Measurements from ENCODE around the gene BTN3A1. TPM values are rescaled to one million over a fixed set of nuclear protein-coding genes. Genes with fewer than 3 reads are reported as not detected.

The BTN3A1 gene
- total RNA-seq (2013; cell fraction: nucleolus; rRNA removed) = 206 and 211 TPM in 2 replicates
- 16.4 and 21.0 TPM in 2 replicates for total RNA-seq (2014; rRNA removed)
- total RNA-seq (2014; rRNA removed; fragmentation: Illumina TruSeq; extraction: Trizol) = 15.7 and 19.1 TPM in 2 replicates
- 17.6 and 19.5 TPM in 2 replicates for total RNA-seq (2021)
- polyA plus RNA-seq (2011; ENCODE audit: low read depth) = 32.0 TPM
- 60.1 and 64.3 TPM in 2 replicates for polyA plus RNA-seq (2011; rRNA removed)
- 33.3 and 43.0 TPM in 2 replicates for polyA plus RNA-seq (2011; cell fraction: cytosol; rRNA removed)
- polyA plus RNA-seq (2011; cell fraction: nucleus; rRNA removed) = 116 and 165 TPM in 2 replicates
- 33.4 and 39.6 TPM in 2 replicates for polyA plus RNA-seq (2012)
- 22.8 and 26.7 TPM in 2 replicates for polyA plus RNA-seq (2014; fragmentation: Illumina TruSeq; extraction: Trizol)
- polyA plus RNA-seq (2014; fragmentation: Nextera tagmentation; extraction: Ambion mirVana) = 1 to 10 TPM; 5.6 TPM
- 18.0 and 22.4 TPM in 2 replicates for polyA plus RNA-seq (2014; rRNA removed)
- 10 to 100 TPM in 1 of 2 experiments, 1 to 10 TPM in 1; 9.8 to 10.5 TPM for polyA plus RNA-seq (2016; fragmentation: Nextera tagmentation; extraction: Ambion mirVana)
- polyA minus RNA-seq (2011; rRNA and poly(A)+ RNA removed) = 61.2 and 67.0 TPM in 2 replicates
- polyA minus RNA-seq (2011; cell fraction: cytosol; rRNA and poly(A)+ RNA removed) = 4.8 and 9.1 TPM in 2 replicates
- polyA minus RNA-seq (2011; cell fraction: nucleus; rRNA and poly(A)+ RNA removed) = 26.5 and 28.0 TPM in 2 replicates
- percentile 92 among the genes with signal in this experiment for Bru-seq, nascent RNA
- percentile 90 among the genes with signal in this experiment for BruChase-seq, experiment 1, labeled RNA remaining after a 6-hour chase
- percentile 91 among the genes with signal in this experiment for BruChase-seq, experiment 2, labeled RNA remaining after a 2-hour chase
- long read RNA-seq, experiment 1, partial matches to known transcripts = 0 of 2 reads
- long read RNA-seq, experiment 1, other reads (novel, unspliced or antisense) = 2 of 2 reads
- long read RNA-seq, experiment 2, partial matches to known transcripts = 9 of 31 reads
- long read RNA-seq, experiment 2, other reads (novel, unspliced or antisense) = 21 of 31 reads

GRCh38 chr6:26401987-26402658 is at the start of gene BTN3A1:
BTN3A1 (plus strand) TSS chr6:26402275; CDS start chr6:26405564, 3,289 bp downstream.
- ChIA-PET CTCF (interaction anchor here (0.6 kb wide), 1 partner anchor 13 kb away, joined by 3 read pairs; no protein-coding TSS in a partner anchor), POLR2A (no interaction called here), SMC1A (ENCODE audit: uncharacterized antibody, unreplicated experiment) (no interaction called here), RAD21 (ENCODE audit: unreplicated experiment) (interaction anchor here (0.9 kb wide), 1 partner anchor 136 kb away, joined by 3 read pairs; the partner anchor contains the start of gene HMGN4)
- peak; percentile 97 for FAIRE-seq
- Histone ChIP-seq H2AFZ (ENCODE audit: control insufficient read depth, low read depth, low read length) (peak within 1 kb of the TSS; percentile 85), H3K9me3 (replicated peaks; ENCODE audit: control insufficient read depth, insufficient read depth, low read length) (no peaks in the 10 kb centered on the region), H3K27ac (ENCODE audit: control insufficient read depth, insufficient read depth) (peak within 1 kb of the TSS; percentile 84), H3K79me2 (ENCODE audit: control insufficient read depth, insufficient read depth, low read length) (peaks cover 11% of the 10 kb centered on the region), H3K9ac (ENCODE audit: control insufficient read depth, insufficient read depth, low read length) (peak within 1 kb of the TSS; percentile 60), H3K27me3 (replicated peaks in 1 of 2; ENCODE audit: control insufficient read depth in 2 of 2, insufficient read depth in 2 of 2, low read length in 1 of 2) (no peaks in the 10 kb centered on the region), H4K20me1 (ENCODE audit: control insufficient read depth, insufficient read depth) (no peaks in the 10 kb centered on the region), H3K4me1 (ENCODE audit: control insufficient read depth, insufficient read depth, low read length) (peaks cover 21% of the 10 kb centered on the region), H3K4me3 (peak within 1 kb of the TSS; percentile 85), H3K4me2 (ENCODE audit: control insufficient read depth, insufficient read depth) (peak within 1 kb of the TSS; percentile 70), H3K36me3 (ENCODE audit: control insufficient read depth in 2 of 2, insufficient read depth in 2 of 2, low read length in 1 of 2) (0 out of 4 replicates have a peak, but pooled peaks cover 0 to 3% of the 10 kb centered on the region in 2 experiments)
- no TSS peak for BruUV-seq (replicated peaks)
- intact Hi-C loops (cut with micrococcal nuclease; ENCODE audit: unreplicated experiment) = loop anchor here (5.0 kb wide), 1 partner anchor 60 kb away; no protein-coding TSS in a partner anchor
- peak; percentile 97 for ATAC-seq
- under 1% methylated on average over 9 of the region's 9 CpGs for WGBS (ENCODE audit: insufficient coverage, insufficient replicate concordance, low lambda C conversion rate, missing lambda C conversion rate)
- in situ Hi-C loops (cut with MboI) = no loop called here
- DNase-seq (ENCODE audit: low read depth, low spot score) = peak; percentile 81
- no peak for TF ChIP-seq SMC3 (IDR thresholded peaks at IDR 0.05; ENCODE audit: borderline replicate concordance, low read length)
- TF ChIP-seq DPF2 (IDR thresholded peaks at IDR 0.05) = no peak
- TF ChIP-seq POU2F2 (IDR thresholded peaks at IDR 0.05; ENCODE audit: borderline replicate concordance, low read depth, low read length) = 0 out of 3 replicates have a peak, but pooled peaks have one; percentile 9
- no peak for TF ChIP-seq SUPT20H (IDR thresholded peaks at IDR 0.05; ENCODE audit: borderline replicate concordance, control insufficient read depth, low read depth, low read length)
- TF ChIP-seq BRCA1 (IDR thresholded peaks at IDR 0.05; ENCODE audit: low read depth, low read length) = no peak
- no peak for TF ChIP-seq HDAC6 (IDR thresholded peaks at IDR 0.05; ENCODE audit: unreplicated experiment)
- no peak for TF ChIP-seq ZSCAN29 (IDR thresholded peaks at IDR 0.05)
- no peak for TF ChIP-seq HSF1 (IDR thresholded peaks at IDR 0.05; ENCODE audit: low read depth, low read length)
- no peak for TF ChIP-seq SMAD1 (IDR thresholded peaks at IDR 0.05; ENCODE audit: low read depth, partially characterized antibody)
- no peak for TF ChIP-seq ZNF24 (IDR thresholded peaks at IDR 0.05)
- TF ChIP-seq POLR2AphosphoS2 (IDR thresholded peaks at IDR 0.05; ENCODE audit: low read depth, low read length) = no peak
- TF ChIP-seq EZH2 (IDR thresholded peaks at IDR 0.05; ENCODE audit: borderline replicate concordance, control insufficient read depth, low read depth, low read length) = no peak
- TF ChIP-seq MAX (IDR thresholded peaks at IDR 0.05; ENCODE audit: low read depth, low read length) = 0 out of 2 replicates have a peak, but pooled peaks have one; percentile 36
- TF ChIP-seq TCF7 (IDR thresholded peaks at IDR 0.05; ENCODE audit: borderline replicate concordance) = no peak
- TF ChIP-seq MYB (IDR thresholded peaks at IDR 0.05; ENCODE audit: borderline replicate concordance, low read depth, low read length) = no peak
